Measurements from ENCODE around the gene CREB5.

Gene CREB5

GRCh38 chr7:28478656-28479055, 66.3 kb downstream of the CREB5 start:
- DNase-seq (ENCODE audit: low read depth in 1 of 2, low spot score in 1 of 2): no peak

- DNase-seq (ENCODE audit: low read depth in 1 of 2, low spot score in 1 of 2): no peak
Measured at GRCh38 chr7:28479507-28479947, 67.2 kb downstream of the CREB5 start.

DNA sequence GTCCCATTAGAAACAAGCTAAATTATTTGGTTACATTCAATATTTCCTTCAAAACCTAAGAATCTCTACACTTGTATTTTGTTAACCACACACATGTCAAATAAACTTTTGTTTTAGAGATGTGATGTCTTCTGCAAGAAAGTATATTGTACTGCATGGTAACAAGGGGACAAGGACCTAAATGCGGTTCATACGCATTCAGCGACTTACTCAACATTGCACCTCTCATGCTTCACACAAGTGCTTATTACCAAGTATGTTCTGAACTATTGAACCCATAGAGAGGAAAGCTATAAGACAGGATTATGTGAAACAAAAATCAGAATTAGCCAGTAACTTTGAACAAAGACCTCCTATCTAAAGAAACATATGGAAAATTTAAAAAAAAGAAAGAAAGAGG, 68.3 kb downstream of the CREB5 start:
- no peak for DNase-seq (ENCODE audit: low read depth in 1 of 2, low spot score in 1 of 2)

GRCh38 chr7:28481091-28481926, 69.0 kb downstream of the CREB5 start:
- no peak for DNase-seq (ENCODE audit: low read depth in 1 of 2, low spot score in 1 of 2)

DNA sequence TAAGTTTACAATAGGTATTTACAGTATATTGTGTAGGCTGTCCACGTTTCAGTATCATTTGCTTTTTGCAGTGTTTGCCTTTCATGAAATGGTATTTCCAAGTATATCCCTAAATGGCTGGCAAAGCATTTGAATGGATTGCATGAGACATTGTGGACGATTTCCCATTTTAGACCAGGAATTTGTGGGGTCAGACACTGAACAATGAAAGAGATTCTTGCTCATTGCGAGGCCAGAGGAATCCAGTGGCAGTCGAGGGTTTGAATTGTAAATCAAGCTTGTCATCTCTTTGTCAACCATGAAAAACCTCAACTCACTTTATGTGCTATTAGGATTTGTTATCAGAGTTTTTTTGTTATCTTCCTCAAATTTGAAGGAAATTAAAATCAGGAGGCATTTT, 70.8 kb downstream of the CREB5 start:
- no peak for DNase-seq (ENCODE audit: low read depth in 1 of 2, low spot score in 1 of 2)

- no peak for DNase-seq (ENCODE audit: low read depth in 1 of 2, low spot score in 1 of 2)
Measured at GRCh38 chr7:28483908-28484605, 71.7 kb downstream of the CREB5 start.

DNA sequence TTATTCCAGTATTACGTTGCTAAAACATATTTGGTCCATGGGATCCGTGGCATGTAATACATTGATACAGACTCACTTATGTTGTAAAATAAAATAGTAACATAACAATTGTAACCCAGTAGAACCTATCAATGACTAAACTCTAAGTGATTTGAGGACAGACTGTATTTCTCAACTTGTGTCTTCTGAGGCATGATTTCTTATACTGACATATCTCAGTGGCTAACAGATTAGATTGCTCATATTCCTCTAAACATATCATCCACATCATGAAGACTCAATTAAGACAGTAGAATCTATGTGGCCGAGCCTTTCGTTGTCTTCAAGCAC, 72.3 kb downstream of the CREB5 start:
- no peak for DNase-seq (ENCODE audit: low read depth in 1 of 2, low spot score in 1 of 2)

DNA sequence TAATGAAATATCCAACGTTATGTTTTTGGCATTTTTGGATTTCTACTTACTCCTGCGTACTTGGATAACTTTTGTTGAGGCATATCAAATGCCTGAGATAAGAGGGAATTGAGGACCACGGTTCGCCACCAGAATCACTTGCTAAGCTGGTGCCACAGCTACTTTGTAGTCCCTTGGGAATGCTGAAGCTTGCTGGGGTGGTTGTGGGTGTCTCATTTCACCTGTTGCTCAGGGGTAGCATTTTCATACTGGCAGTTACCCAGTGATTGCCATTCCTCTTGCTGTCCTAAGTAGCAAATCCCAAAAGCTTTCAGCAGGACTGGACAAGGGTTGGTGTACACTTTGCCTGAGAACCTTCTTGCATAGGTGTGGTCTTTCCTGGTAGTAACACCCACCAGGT, 75.2 kb downstream of the CREB5 start:
- no peak for DNase-seq (ENCODE audit: low read depth in 1 of 2, low spot score in 1 of 2)

- DNase-seq (ENCODE audit: low read depth in 1 of 2, low spot score in 1 of 2): no peak
Measured at GRCh38 chr7:28488061-28488791, 75.9 kb downstream of the CREB5 start.

- no peak for DNase-seq (ENCODE audit: low read depth in 1 of 2, low spot score in 1 of 2)
Measured at GRCh38 chr7:28490831-28491230, 78.5 kb downstream of the CREB5 start.

GRCh38 chr7:28493477-28493876, 81.2 kb downstream of the CREB5 start:
- no peak for DNase-seq (ENCODE audit: low read depth in 1 of 2, low spot score in 1 of 2)

DNA sequence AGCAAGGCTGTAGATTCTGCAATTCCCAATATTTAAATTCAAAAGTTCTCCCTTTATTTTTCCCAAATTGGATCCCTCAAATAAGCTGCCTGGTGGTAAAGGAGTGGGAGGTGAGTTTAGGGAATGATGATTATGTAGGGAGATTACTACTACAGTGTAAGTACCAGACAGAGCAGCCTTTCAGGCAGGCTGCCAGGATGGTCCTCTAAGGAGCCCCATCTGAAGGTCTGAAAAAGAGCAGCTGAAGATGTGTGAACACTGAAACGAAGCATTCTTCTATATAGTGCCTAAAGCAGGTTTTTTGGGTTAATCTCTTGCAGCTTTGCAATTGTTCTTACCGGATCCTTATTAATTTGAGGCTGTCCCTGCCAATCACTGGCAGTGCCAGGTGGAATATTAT, 84.7 kb downstream of the CREB5 start:
- no peak for DNase-seq (ENCODE audit: low read depth in 1 of 2, low spot score in 1 of 2)

- no peak for DNase-seq (ENCODE audit: low read depth in 1 of 2, low spot score in 1 of 2)
Measured at GRCh38 chr7:28498636-28499035, 86.3 kb downstream of the CREB5 start.

- no peak for DNase-seq (ENCODE audit: low read depth in 1 of 2, low spot score in 1 of 2)
Measured at GRCh38 chr7:28500138-28500537, 87.8 kb downstream of the CREB5 start.

- DNase-seq (ENCODE audit: low read depth in 1 of 2, low spot score in 1 of 2): no peak
Measured at GRCh38 chr7:28502408-28502807, 90.1 kb downstream of the CREB5 start.

GRCh38 chr7:28503396-28503795, 91.1 kb downstream of the CREB5 start:
- DNase-seq (ENCODE audit: low read depth in 1 of 2, low spot score in 1 of 2): no peak

DNA sequence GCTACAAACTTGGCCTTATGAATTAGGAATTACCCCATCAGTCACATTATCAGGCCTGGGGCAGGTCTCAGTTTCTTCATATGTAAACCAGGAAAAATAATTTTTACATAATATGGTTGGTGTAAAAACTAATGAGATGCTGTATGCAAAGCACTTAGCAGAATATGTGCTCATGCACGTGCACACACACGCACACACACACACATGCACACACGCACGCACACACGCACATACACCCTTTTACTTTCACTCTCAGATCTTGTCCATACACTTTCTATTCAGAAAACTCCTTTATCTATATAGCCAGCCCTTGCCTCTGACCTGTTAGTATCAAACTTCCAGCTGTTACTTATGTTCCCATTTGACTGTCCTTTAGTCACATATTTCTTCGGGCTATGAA, 92.7 kb downstream of the CREB5 start:
- DNase-seq (ENCODE audit: low read depth in 1 of 2, low spot score in 1 of 2): no peak

GRCh38 chr7:28505867-28506266, 93.5 kb downstream of the CREB5 start:
- DNase-seq (ENCODE audit: low read depth in 1 of 2, low spot score in 1 of 2): no peak

- no peak for DNase-seq (ENCODE audit: low read depth in 1 of 2, low spot score in 1 of 2)
Measured at GRCh38 chr7:28507525-28508282, 95.4 kb downstream of the CREB5 start.

- DNase-seq (ENCODE audit: low read depth in 1 of 2, low spot score in 1 of 2): no peak
Measured at GRCh38 chr7:28509251-28510025, 97.1 kb downstream of the CREB5 start.

DNA sequence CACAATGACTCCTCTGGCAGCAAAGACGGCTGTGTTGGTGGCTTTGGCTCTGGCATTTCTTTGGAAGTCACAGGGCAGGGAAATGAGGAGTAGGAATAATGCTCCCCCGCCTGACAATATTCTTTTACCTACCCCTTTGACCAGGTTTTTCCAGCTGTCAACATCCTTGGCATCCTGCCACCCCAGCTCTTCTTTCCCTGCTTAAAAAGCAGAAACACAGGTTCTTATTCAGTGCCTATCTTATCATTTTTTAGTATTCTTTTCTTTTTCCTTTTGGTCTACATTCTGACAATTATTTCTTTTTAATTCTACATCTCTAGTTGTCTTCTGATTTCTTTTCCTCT, 97.7 kb downstream of the CREB5 start:
- no peak for DNase-seq (ENCODE audit: low read depth in 1 of 2, low spot score in 1 of 2)

Measured in stimulated activated CD4-positive, alpha-beta T cell treated with anti-CD3 and anti-CD28 coated beads, Interleukin-15, amount 100 ng/mL, for 1 hour (primary cell).